SH-SY5Y (cell line): ENCODE measurements around the gene TTBK1.

Experiments used
- GATA2 ChIP-seq: IDR thresholded peaks from 2 replicates; pipeline ENCODE4 v1.6.1; 2011; ENCODE audit warnings: mild to moderate bottlenecking, low read depth, low read length
- GATA3 ChIP-seq: IDR thresholded peaks from 2 replicates; pipeline ENCODE4 v1.6.1; 2011; ENCODE audit warnings: low read depth, mild to moderate bottlenecking, low read length, moderate library complexity

GRCh38 chr6:43263314-43264178 is 20.3 kb downstream of the TTBK1 start:
- TF ChIP-seq GATA2 (no peak), GATA3 (no peak)
